RWPE1 (cell line): ENCODE data around the gene CNTNAP2.

Source experiments
- CTCF ChIA-PET: fragments of 350-600 bp; sonication (Branson Sonifier 250); formaldehyde crosslinking; extraction: SDS; loops from one replicate; lab custom pipeline; 2021; lab: Yijun Ruan, JAX
- POLR2A ChIA-PET: fragments of 400-600 bp; formaldehyde crosslinking; extraction: SDS; loops from one replicate; lab custom pipeline; 2020; ENCODE audit warnings: antibody characterized with exemption; ENCODE audit not compliant: low non-redundant PET; lab: Yijun Ruan, JAX
- DNase-seq: peaks from one replicate; pipeline ENCODE4 v3.0.0; 2012; ENCODE audit warnings: low spot score
- H3K27ac ChIP-seq: fragments of 450-650 bp; 2 replicates; pipeline ENCODE4 v1.5.1; 2017
- CTCF ChIP-seq: fragments of 450-650 bp; conservative IDR thresholded peaks from 2 replicates; pipeline ENCODE4 v1.5.1; 2017; ENCODE audit warnings: low read depth, mild to moderate bottlenecking

CNTNAP2 gene

GRCh38 chr7:148177972-148178371, 2061.4 kb downstream of the CNTNAP2 start:
- no peak for DNase-seq
- ChIA-PET POLR2A (no interaction called here), CTCF (no interaction called here)
- H3K27ac ChIP-seq: no peak overlapping the region
- no peak for TF ChIP-seq CTCF

- ChIA-PET POLR2A (no interaction called here), CTCF (no interaction called here)
- no peak for TF ChIP-seq CTCF
- no peak overlapping the region for H3K27ac ChIP-seq
- no peak for DNase-seq
Measured at GRCh38 chr7:148180075-148180474, 2063.5 kb downstream of the CNTNAP2 start.

- ChIA-PET POLR2A (no interaction called here), CTCF (interaction anchor here (0.6 to 0.7 kb wide), 2 partner anchors 120 to 737 kb away, joined by 3 to 4 read pairs; no protein-coding TSS in a partner anchor)
Measured at GRCh38 chr7:148182264-148182663, 2065.7 kb downstream of the CNTNAP2 start.

GRCh38 chr7:148185041-148185440, 2068.4 kb downstream of the CNTNAP2 start:
- POLR2A ChIA-PET: no interaction called here
- CTCF ChIA-PET: no interaction called here
- no peak overlapping the region for H3K27ac ChIP-seq
- no peak for DNase-seq
- no peak for TF ChIP-seq CTCF

More at GRCh38 chr7:148182264-148182663, 2065.7 kb downstream of the CNTNAP2 start:
- no peak for TF ChIP-seq CTCF
- DNase-seq: no peak
- no peak overlapping the region for H3K27ac ChIP-seq

- no peak for TF ChIP-seq CTCF
- ChIA-PET CTCF (no interaction called here), POLR2A (no interaction called here)
- no peak overlapping the region for H3K27ac ChIP-seq
- no peak for DNase-seq
Measured at GRCh38 chr7:148187471-148187870, 2070.9 kb downstream of the CNTNAP2 start.

- no peak overlapping the region for H3K27ac ChIP-seq
- no peak for TF ChIP-seq CTCF
- CTCF ChIA-PET: no interaction called here
- POLR2A ChIA-PET: no interaction called here
- DNase-seq: no peak
Measured at GRCh38 chr7:148191391-148192065, 2074.9 kb downstream of the CNTNAP2 start.
